ENCODE measurements around the gene PNPLA2.

- TF ChIP-seq SUZ12 (IDR thresholded peaks at IDR 0.05; ENCODE audit: extremely low read depth, insufficient read depth, insufficient read length) (no peak), ZNF274 (IDR thresholded peaks at IDR 0.05; ENCODE audit: low read depth, low read length) (no peak)
These were observed 30.6 kb downstream of the PNPLA2 start for GRCh38 chr11:849104-849824.

Measured in NT2/D1 (cell line).